Endodermal cell (in vitro differentiated cells): ENCODE data around the gene FAM227B. TPM values are rescaled to one million over a fixed set of nuclear protein-coding genes. Genes with fewer than 3 reads are reported as not detected.

ENCODE experiments used
- DNase-seq: peaks from one replicate; pipeline ENCODE4 v3.0.0-alpha.2; 2017
- H3K27ac ChIP-seq: 2 replicates; pipeline ENCODE4 v1.5.1; 2013; ENCODE audit warnings: mild to moderate bottlenecking, low read depth, low read length, moderate library complexity
- H3K27me3 ChIP-seq: 2 replicates; pipeline ENCODE4 v1.6.1; 2013; ENCODE audit warnings: mild to moderate bottlenecking, low read length, moderate library complexity; ENCODE audit not compliant: insufficient read depth, control insufficient read depth, poor library complexity, severe bottlenecking
- H3K36me3 ChIP-seq: 2 replicates; pipeline ENCODE4 v1.7.0; 2013; ENCODE audit warnings: mild to moderate bottlenecking, low read length, moderate library complexity; ENCODE audit not compliant: control insufficient read depth, insufficient read depth
- H3K4me1 ChIP-seq: one replicate; pipeline ENCODE4 v1.7.0; 2013; ENCODE audit warnings: low read length; ENCODE audit not compliant: control insufficient read depth, insufficient read depth
- H3K4me3 ChIP-seq: 2 replicates; pipeline ENCODE4 v1.5.1; 2013; ENCODE audit warnings: mild to moderate bottlenecking, low read length, moderate library complexity
- H3K9ac ChIP-seq: 2 replicates; pipeline ENCODE4 v1.6.1; 2013; ENCODE audit warnings: mild to moderate bottlenecking, low read length, moderate library complexity; ENCODE audit not compliant: poor library complexity, severe bottlenecking; ENCODE audit errors: extremely low read depth
- H3K9me3 ChIP-seq: 2 replicates; pipeline ENCODE4 v1.6.1; 2013; ENCODE audit warnings: mild to moderate bottlenecking, low read length, moderate library complexity; ENCODE audit not compliant: control insufficient read depth
- H3K27ac Mint-ChIP-seq: 2 replicates; pipeline ENCODE4 v1.8.0; 2020; ENCODE audit warnings: mixed read lengths
- H3K27me3 Mint-ChIP-seq: 2 replicates; pipeline ENCODE4 v1.8.0; 2021; ENCODE audit warnings: mild to moderate bottlenecking, mixed read lengths; ENCODE audit not compliant: insufficient read depth
- H3K36me3 Mint-ChIP-seq: 2 replicates; pipeline ENCODE4 v1.8.0; 2020; ENCODE audit warnings: low read depth, mixed read lengths
- H3K4me1 Mint-ChIP-seq: 2 replicates; pipeline ENCODE4 v1.8.0; 2020; ENCODE audit warnings: mixed read lengths
- H3K4me3 Mint-ChIP-seq: 2 replicates; pipeline ENCODE4 v1.8.0; 2020; ENCODE audit warnings: mild to moderate bottlenecking, moderate library complexity, mixed read lengths
- H3K9me3 Mint-ChIP-seq: 2 replicates; pipeline ENCODE4 v1.8.0; 2020; ENCODE audit warnings: mild to moderate bottlenecking, mixed read lengths
- WGBS, 2 experiments: methylation state at CpG; one replicate each; pipeline versions ENCODE4 v1.1.5 to v1.1.7; 2013; ENCODE audit warnings: missing lambda C conversion rate in 2 of 2, mixed read lengths in 1 of 2; ENCODE audit not compliant: insufficient coverage in 1 of 2, insufficient read length in 1 of 2; 5-methylcytosine and 5-hydroxymethylcytosine counted together
- total RNA-seq, 2 donors: library from RNA; stranded (reverse); fragmentation: NEBNext Ultra II Directional in 1 of 2; extraction: Animal tissue kit (Norgen Biotek cat#: 25700) in 1 of 2; gene quantifications; 2 replicates in 1 of 2; 3 replicates in 1 of 2; pipeline ENCODE4 v1.2.1, GENCODE V29; 2021
- TF ChIP-seq, protein P1 (sequence below): fragments of 200-600 bp; sonication (generic); conservative IDR thresholded peaks from 2 replicates; pipeline ENCODE4 v1.5.0; 2021; ENCODE audit warnings: antibody characterized with exemption, mild to moderate bottlenecking

FAM227B gene
- total RNA-seq, 2 donors from 2014 or later, result 7.5 to 8.5 TPM

GRCh38 chr15:49506341-49506740 is 114.3 kb downstream of the FAM227B start:
- Mint-ChIP-seq H3K4me1 (no peaks in the 10 kb centered on the region), H3K36me3 (peaks cover 2% of the 10 kb centered on the region), H3K4me3 (no peak overlapping the region), H3K27ac (no peak overlapping the region), H3K9me3 (peaks cover 22% of the 10 kb centered on the region), H3K27me3 (peaks cover 2% of the 10 kb centered on the region)
- Histone ChIP-seq H3K4me3 (no peak overlapping the region), H3K9me3 (peaks cover 15% of the 10 kb centered on the region), H3K36me3 (no peaks in the 10 kb centered on the region), H3K9ac (no peak overlapping the region), H3K27me3 (no peaks in the 10 kb centered on the region), H3K4me1 (no peaks in the 10 kb centered on the region), H3K27ac (no peak overlapping the region)
- 70% methylated on average over 1 of the region's 1 CpG; no CpG with 5 or more reads in 1 of the 2 experiments for WGBS, 2 experiments
- no peak for DNase-seq
- TF ChIP-seq, protein P1, sequence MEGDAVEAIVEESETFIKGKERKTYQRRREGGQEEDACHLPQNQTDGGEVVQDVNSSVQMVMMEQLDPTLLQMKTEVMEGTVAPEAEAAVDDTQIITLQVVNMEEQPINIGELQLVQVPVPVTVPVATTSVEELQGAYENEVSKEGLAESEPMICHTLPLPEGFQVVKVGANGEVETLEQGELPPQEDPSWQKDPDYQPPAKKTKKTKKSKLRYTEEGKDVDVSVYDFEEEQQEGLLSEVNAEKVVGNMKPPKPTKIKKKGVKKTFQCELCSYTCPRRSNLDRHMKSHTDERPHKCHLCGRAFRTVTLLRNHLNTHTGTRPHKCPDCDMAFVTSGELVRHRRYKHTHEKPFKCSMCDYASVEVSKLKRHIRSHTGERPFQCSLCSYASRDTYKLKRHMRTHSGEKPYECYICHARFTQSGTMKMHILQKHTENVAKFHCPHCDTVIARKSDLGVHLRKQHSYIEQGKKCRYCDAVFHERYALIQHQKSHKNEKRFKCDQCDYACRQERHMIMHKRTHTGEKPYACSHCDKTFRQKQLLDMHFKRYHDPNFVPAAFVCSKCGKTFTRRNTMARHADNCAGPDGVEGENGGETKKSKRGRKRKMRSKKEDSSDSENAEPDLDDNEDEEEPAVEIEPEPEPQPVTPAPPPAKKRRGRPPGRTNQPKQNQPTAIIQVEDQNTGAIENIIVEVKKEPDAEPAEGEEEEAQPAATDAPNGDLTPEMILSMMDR, result no peak

- peaks cover 2% of the 10 kb centered on the region for H3K27me3 Mint-ChIP-seq
- 82 to 90% methylated on average over 1 of the region's 1 CpG for whole genome bisulfite sequencing, 2 experiments
Observed at GRCh38 chr15:49501586-49501985, 119.0 kb downstream of the FAM227B start.

DNA sequence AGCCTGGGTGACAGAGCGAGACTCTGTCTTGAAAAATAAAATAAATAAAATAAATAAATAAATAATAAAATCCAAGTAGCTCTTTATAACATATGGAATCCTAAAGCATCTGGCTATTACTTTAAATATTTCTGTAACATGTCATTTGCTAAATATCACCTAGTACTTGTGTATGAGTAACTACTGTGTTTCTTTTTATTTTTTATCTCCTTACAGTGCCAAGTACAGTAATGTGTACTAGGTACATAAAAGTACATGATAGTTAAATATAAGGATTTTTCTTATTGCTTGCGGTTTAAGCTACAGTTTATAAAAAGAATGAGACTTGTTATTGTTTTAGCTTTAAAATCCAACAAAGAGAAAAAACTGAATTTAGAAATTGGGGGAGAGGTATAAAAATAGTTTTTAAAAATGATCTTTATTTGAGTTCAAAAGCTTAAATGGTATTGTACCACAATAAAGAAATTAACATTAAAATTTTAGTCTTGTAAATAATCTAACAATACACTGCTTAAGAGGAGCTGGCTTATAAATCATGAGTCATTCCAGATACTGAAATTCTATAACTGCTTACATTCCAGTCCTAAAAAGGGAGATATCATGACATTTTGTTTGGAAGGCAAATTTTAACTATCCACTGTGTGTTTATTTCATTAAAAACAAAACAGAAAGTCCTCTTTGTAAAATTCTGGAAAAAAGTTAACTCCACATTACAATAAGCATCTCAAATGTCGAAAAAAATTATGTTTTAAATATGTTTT is 124.4 kb downstream of the FAM227B start:
- TF ChIP-seq, protein P1, result no peak
- Histone ChIP-seq H3K36me3 (no peaks in the 10 kb centered on the region), H3K9ac (no peak overlapping the region), H3K4me1 (no peaks in the 10 kb centered on the region), H3K27me3 (no peaks in the 10 kb centered on the region), H3K4me3 (no peak overlapping the region), H3K9me3 (no peaks in the 10 kb centered on the region), H3K27ac (no peak overlapping the region)
- DNase-seq, result no peak
- H3K36me3 Mint-ChIP-seq, result peaks cover 1% of the 10 kb centered on the region
- WGBS, 2 experiments, result 90% methylated on average over 1 of the region's 3 CpGs; no CpG with 5 or more reads in 1 of the 2 experiments
- no peaks in the 10 kb centered on the region for H3K27me3 Mint-ChIP-seq
- H3K4me1 Mint-ChIP-seq, result no peaks in the 10 kb centered on the region
- no peak overlapping the region for H3K27ac Mint-ChIP-seq
- no peak overlapping the region for H3K4me3 Mint-ChIP-seq
- peaks cover 8% of the 10 kb centered on the region for H3K9me3 Mint-ChIP-seq

More at GRCh38 chr15:49501586-49501985, 119.0 kb downstream of the FAM227B start:
- Histone ChIP-seq H3K9ac (no peak overlapping the region), H3K36me3 (no peaks in the 10 kb centered on the region), H3K4me3 (no peak overlapping the region), H3K27ac (no peak overlapping the region), H3K4me1 (no peaks in the 10 kb centered on the region), H3K27me3 (no peaks in the 10 kb centered on the region), H3K9me3 (peaks cover 16% of the 10 kb centered on the region)
- peaks cover 31% of the 10 kb centered on the region for H3K9me3 Mint-ChIP-seq
- H3K36me3 Mint-ChIP-seq, result peaks cover 3% of the 10 kb centered on the region
- no peaks in the 10 kb centered on the region for H3K4me1 Mint-ChIP-seq
- no peak overlapping the region for H3K27ac Mint-ChIP-seq
- no peak overlapping the region for H3K4me3 Mint-ChIP-seq
- TF ChIP-seq, protein P1, result no peak
- no peak for DNase-seq
